Activated CD8-positive, alpha-beta T cell treated with anti-CD3 and anti-CD28 coated beads for 36 hours (primary cell): ENCODE data around the gene HSPA9. TPM values are rescaled to one million over a fixed set of nuclear protein-coding genes. Genes with fewer than 3 reads are reported as not detected.

Experiments
- ATAC-seq: fragments of 200-7000 bp; cut with Tn5 transposase; one replicate; pipeline ENCODE4 v1.10.0; 2021; ENCODE audit warnings: mild to moderate bottlenecking, moderate library complexity
- CTCF ChIA-PET: fragments of 350-600 bp; sonication (Branson Sonifier 250); formaldehyde crosslinking; loops from one replicate; lab custom pipeline; 2021; ENCODE audit warnings: antibody characterized with exemption; lab: Charles Lee
- POLR2A ChIA-PET: fragments of 350-600 bp; sonication (Branson Sonifier 250); formaldehyde crosslinking; loops from one replicate; lab custom pipeline; 2021; ENCODE audit warnings: antibody characterized with exemption; lab: Charles Lee
- DNase-seq: peaks from one replicate; pipeline ENCODE4 v3.0.0-alpha.2; 2020
- H3K27ac Mint-ChIP-seq: one replicate; pipeline ENCODE4 v1.8.0; 2021; ENCODE audit warnings: mild to moderate bottlenecking, mixed read lengths
- H3K27me3 Mint-ChIP-seq: one replicate; pipeline ENCODE4 v1.8.0; 2021; ENCODE audit warnings: mixed read lengths
- H3K36me3 Mint-ChIP-seq: one replicate; pipeline ENCODE4 v1.8.0; 2021; ENCODE audit warnings: low read depth, mixed read lengths
- H3K4me1 Mint-ChIP-seq: one replicate; pipeline ENCODE4 v1.8.0; 2021; ENCODE audit warnings: low read depth, mixed read lengths
- H3K4me3 Mint-ChIP-seq: one replicate; pipeline ENCODE4 v1.8.0; 2021; ENCODE audit warnings: mild to moderate bottlenecking, moderate library complexity, mixed read lengths
- H3K9me3 Mint-ChIP-seq: one replicate; pipeline ENCODE4 v1.8.0; 2021; ENCODE audit warnings: mixed read lengths
- intact Hi-C: fragments of 100-400 bp; cut with micrococcal nuclease; formaldehyde crosslinking; loops from one replicate; pipeline ENCODE4 v1.10.0; 2022
- total RNA-seq, 2 experiments: library from RNA; stranded (reverse); gene quantifications; one replicate each; pipeline ENCODE4 v1.2.3, GENCODE V29; 2021
- TF ChIP-seq, protein P1 (sequence below): fragments of 200-600 bp; IDR thresholded peaks from one replicate; pipeline ENCODE4 v1.8.0; 2022; ENCODE audit warnings: antibody characterized with exemption, mild to moderate bottlenecking

HSPA9 gene
- total RNA-seq, 2 experiments from 2014 or later, result 426 to 442 TPM

DNA sequence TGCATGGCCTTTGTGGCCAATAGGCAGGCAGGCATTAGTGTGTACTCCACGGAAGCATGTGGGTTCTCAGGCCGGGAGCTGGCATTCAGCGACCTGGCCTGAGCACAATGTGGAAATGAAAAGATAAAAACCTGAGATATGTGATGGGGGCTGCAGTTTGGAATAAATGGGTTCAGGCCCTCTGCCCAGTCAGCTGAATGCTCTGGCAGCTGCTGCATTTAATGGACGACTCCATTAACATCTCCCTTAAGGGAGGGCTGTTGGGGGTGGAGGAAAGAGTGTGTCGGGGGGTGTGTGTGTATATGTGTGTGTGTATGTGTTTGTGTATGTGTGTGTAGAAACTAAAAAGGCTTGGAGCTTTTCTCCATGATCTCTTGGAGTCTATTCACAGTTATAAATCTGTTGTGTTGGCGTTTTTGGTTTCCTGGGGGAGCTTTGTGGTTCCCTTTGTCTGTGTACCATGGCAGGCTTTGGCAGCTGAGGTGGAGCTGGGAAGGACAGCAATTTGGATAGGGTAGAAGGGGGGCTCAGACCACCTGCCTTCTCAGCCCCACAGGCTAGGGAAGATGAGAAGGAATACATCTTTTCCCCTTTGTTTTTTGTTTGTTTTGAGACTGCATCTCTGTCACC lies 27.3 kb upstream of the HSPA9 start:
- TF ChIP-seq, protein P1, sequence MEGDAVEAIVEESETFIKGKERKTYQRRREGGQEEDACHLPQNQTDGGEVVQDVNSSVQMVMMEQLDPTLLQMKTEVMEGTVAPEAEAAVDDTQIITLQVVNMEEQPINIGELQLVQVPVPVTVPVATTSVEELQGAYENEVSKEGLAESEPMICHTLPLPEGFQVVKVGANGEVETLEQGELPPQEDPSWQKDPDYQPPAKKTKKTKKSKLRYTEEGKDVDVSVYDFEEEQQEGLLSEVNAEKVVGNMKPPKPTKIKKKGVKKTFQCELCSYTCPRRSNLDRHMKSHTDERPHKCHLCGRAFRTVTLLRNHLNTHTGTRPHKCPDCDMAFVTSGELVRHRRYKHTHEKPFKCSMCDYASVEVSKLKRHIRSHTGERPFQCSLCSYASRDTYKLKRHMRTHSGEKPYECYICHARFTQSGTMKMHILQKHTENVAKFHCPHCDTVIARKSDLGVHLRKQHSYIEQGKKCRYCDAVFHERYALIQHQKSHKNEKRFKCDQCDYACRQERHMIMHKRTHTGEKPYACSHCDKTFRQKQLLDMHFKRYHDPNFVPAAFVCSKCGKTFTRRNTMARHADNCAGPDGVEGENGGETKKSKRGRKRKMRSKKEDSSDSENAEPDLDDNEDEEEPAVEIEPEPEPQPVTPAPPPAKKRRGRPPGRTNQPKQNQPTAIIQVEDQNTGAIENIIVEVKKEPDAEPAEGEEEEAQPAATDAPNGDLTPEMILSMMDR, result no peak
- ChIA-PET POLR2A (no interaction called here), CTCF (interaction anchor here (3.4 to 4.0 kb wide), 2 partner anchors 8 to 23 kb away, joined by 9 to 16 read pairs; no protein-coding TSS in a partner anchor)
- no peak overlapping the region for H3K4me3 Mint-ChIP-seq
- ATAC-seq (no peak), DNase-seq (no peak)
- H3K9me3 Mint-ChIP-seq, result no peaks in the 10 kb centered on the region
- no peaks in the 10 kb centered on the region for H3K36me3 Mint-ChIP-seq
- H3K27ac Mint-ChIP-seq, result no peak overlapping the region
- H3K4me1 Mint-ChIP-seq, result peaks cover 21% of the 10 kb centered on the region
- peaks cover 59% of the 10 kb centered on the region for H3K27me3 Mint-ChIP-seq
- intact Hi-C loops, result no loop called here

DNA sequence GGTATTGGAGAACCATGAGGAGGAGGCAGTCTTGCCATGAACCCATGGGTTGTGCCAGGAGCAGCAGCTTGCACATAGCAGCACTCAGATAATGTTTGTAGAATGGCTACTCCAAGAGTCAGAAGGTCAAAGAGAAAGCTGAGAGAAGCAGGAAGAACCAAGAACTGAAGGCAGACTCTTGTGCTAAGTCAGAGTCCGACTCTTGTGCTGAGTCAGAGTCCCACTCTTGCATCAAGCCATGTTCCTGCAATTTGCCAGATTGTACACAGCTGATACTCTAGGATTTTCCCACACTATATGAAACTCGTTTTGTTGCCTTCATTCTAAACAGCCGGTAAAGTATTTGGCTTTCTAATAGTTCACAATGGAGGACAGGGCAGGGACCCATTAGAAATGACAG lies 26.2 kb upstream of the HSPA9 start:
- TF ChIP-seq, protein P1, result no peak
- Mint-ChIP-seq H3K4me1 (peaks cover 21% of the 10 kb centered on the region), H3K4me3 (no peak overlapping the region), H3K9me3 (no peaks in the 10 kb centered on the region), H3K27me3 (peaks cover 60% of the 10 kb centered on the region), H3K36me3 (no peaks in the 10 kb centered on the region), H3K27ac (no peak overlapping the region)
- DNase-seq (no peak), ATAC-seq (no peak)
- POLR2A ChIA-PET, result interaction anchor here (1.0 kb wide), 1 partner anchor 44 kb away, joined by 3 read pairs; no protein-coding TSS in a partner anchor
- intact Hi-C loops, result no loop called here
- CTCF ChIA-PET, result interaction anchor here (3.4 kb wide), 1 partner anchor 22 kb away, joined by 9 read pairs; no protein-coding TSS in a partner anchor

DNA sequence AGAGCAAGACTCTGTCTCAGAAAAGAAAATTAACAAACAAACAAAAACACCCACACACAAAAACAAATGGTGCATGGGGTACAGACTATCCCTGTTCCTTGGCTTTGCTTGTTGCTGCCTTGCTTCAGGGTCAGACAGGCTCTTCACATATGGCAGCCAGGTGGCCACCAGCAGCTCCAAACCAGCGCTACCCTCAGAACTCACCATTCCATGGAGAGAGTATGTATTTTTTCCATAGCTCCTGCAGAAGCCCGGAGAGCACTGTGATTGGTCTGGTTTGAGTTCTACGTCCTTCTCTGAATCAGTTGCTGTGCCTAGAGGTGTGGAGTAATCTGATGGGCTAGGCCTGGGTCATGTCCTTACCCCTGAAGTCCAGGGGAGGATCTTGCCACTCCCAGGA lies 25.2 kb upstream of the HSPA9 start:
- Mint-ChIP-seq H3K36me3 (no peaks in the 10 kb centered on the region), H3K4me3 (no peak overlapping the region), H3K4me1 (peaks cover 20% of the 10 kb centered on the region), H3K27ac (no peak overlapping the region), H3K27me3 (peaks cover 50% of the 10 kb centered on the region), H3K9me3 (no peaks in the 10 kb centered on the region)
- CTCF ChIA-PET, result interaction anchor here (3.4 kb wide), 1 partner anchor 21 kb away, joined by 9 read pairs; no protein-coding TSS in a partner anchor
- intact Hi-C loops, result no loop called here
- POLR2A ChIA-PET, result interaction anchor here (1.0 kb wide), 1 partner anchor 45 kb away, joined by 3 read pairs; no protein-coding TSS in a partner anchor
- TF ChIP-seq, protein P1, result no peak
- ATAC-seq (no peak), DNase-seq (no peak)

DNA sequence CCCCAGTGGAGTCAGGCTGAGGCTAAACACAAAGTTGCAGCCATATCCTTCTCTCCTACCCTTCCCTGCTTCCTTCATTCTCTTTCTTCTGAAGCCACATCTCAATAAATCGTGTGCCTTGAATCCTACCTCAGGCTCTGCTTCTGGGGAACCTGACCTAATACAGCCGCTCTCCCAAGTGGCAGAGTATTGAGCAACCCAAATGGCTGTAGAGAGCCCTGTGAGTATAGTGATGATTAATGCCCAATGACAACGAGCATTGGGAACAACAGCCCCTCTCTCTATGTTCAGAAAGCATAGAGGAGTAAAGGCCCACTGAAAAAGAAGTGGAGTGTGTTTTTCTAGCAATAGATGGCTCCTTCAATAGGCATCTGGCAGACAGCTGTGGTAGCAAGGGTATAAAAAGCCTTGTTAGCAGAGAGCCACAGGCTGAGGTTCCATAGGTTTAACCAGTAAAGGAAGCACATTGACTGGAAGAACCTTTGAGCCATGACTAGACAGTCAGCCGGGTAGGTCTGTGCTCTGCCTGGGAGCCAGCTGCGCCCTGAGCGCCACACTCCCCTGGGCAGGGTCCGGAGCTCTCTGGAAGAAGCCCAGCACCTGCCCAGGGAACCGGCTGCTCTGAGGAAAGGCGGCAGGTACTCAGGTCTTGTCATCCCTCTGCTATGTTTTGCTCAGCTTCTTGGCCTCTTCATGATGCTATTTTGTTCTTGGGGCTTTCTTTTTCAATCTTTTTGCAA lies 22.6 kb upstream of the HSPA9 start:
- intact Hi-C loops, result no loop called here
- ATAC-seq (no peak), DNase-seq (no peak)
- POLR2A ChIA-PET, result interaction anchor here (2.0 kb wide), 1 partner anchor 12 kb away, joined by 5 read pairs; no protein-coding TSS in a partner anchor
- no peak overlapping the region for H3K27ac Mint-ChIP-seq
- H3K36me3 Mint-ChIP-seq, result no peaks in the 10 kb centered on the region
- H3K4me3 Mint-ChIP-seq, result no peak overlapping the region
- CTCF ChIA-PET, result interaction anchor here (1.6 kb wide), 1 partner anchor 18 kb away, joined by 5 read pairs; no protein-coding TSS in a partner anchor
- H3K9me3 Mint-ChIP-seq, result no peaks in the 10 kb centered on the region
- TF ChIP-seq, protein P1, result no peak
- H3K27me3 Mint-ChIP-seq, result peaks cover 44% of the 10 kb centered on the region
- peaks cover 5% of the 10 kb centered on the region for H3K4me1 Mint-ChIP-seq
